MM.1S (cell line): Measurements from ENCODE around the gene BICD1.

ENCODE experiments used
- DNase-seq: peaks from one replicate; pipeline ENCODE4 v3.0.0-alpha.2; 2015
- H2AFZ ChIP-seq: fragments of 300-600 bp; sonication (generic); 2 replicates; pipeline ENCODE4 v1.6.0; 2016; ENCODE audit warnings: antibody characterized with exemption, low read length
- H3F3A ChIP-seq: fragments of 300-600 bp; sonication (generic); 2 replicates; pipeline ENCODE4 v1.6.1; 2016; ENCODE audit warnings: mild to moderate bottlenecking, antibody characterized with exemption, low read length, moderate library complexity, mixed read lengths; ENCODE audit not compliant: insufficient read depth
- H3K27ac ChIP-seq: fragments of 300-600 bp; sonication (generic); 2 replicates; pipeline ENCODE4 v1.5.1; 2016; ENCODE audit warnings: mild to moderate bottlenecking, low read length
- H3K27me3 ChIP-seq: fragments of 300-600 bp; sonication (generic); replicated peaks from 2 replicates; pipeline ENCODE4 v1.6.0; 2016; ENCODE audit warnings: low read length; ENCODE audit not compliant: insufficient read depth
- H3K36me3 ChIP-seq: fragments of 300-600 bp; sonication (generic); replicated peaks from 2 replicates; pipeline ENCODE4 v1.6.1; 2016; ENCODE audit warnings: mild to moderate bottlenecking, low read length, mixed read lengths; ENCODE audit not compliant: insufficient read depth
- H3K4me1 ChIP-seq: fragments of 300-600 bp; sonication (generic); 2 replicates; pipeline ENCODE4 v1.6.1; 2016; ENCODE audit warnings: low read length, mixed read lengths
- H3K4me2 ChIP-seq: fragments of 300-600 bp; sonication (generic); 2 replicates; pipeline ENCODE4 v1.6.0; 2016; ENCODE audit warnings: low read depth, low read length
- H3K4me3 ChIP-seq: fragments of 300-600 bp; sonication (generic); 2 replicates; pipeline ENCODE4 v1.5.1; 2016; ENCODE audit warnings: low read length, mixed read lengths
- H3K79me2 ChIP-seq: fragments of 300-600 bp; sonication (generic); 2 replicates; pipeline ENCODE4 v1.6.1; 2016; ENCODE audit warnings: mixed run types, low read length, mixed read lengths
- H3K9ac ChIP-seq: fragments of 300-600 bp; sonication (generic); 2 replicates; pipeline ENCODE4 v1.6.1; 2016; ENCODE audit warnings: low read length, mixed read lengths
- H3K9me2 ChIP-seq: fragments of 300-600 bp; sonication (generic); replicated peaks from 2 replicates; pipeline ENCODE4 v1.6.1; 2016; ENCODE audit warnings: mild to moderate bottlenecking, low read length, mixed read lengths; ENCODE audit not compliant: insufficient read depth
- H3K9me3 ChIP-seq: fragments of 300-600 bp; sonication (generic); replicated peaks from 2 replicates; pipeline ENCODE4 v1.6.1; 2016; ENCODE audit warnings: mild to moderate bottlenecking, low read length, mixed read lengths; ENCODE audit not compliant: insufficient read depth
- H4K20me1 ChIP-seq: fragments of 300-600 bp; sonication (generic); 2 replicates; pipeline ENCODE4 v1.6.1; 2016; ENCODE audit warnings: mild to moderate bottlenecking, low read length, moderate library complexity, mixed read lengths; ENCODE audit not compliant: insufficient read depth
- EZH2 ChIP-seq: fragments of 300-600 bp; sonication (generic); optimal IDR thresholded peaks from 2 replicates; pipeline ENCODE3; 2017; ENCODE audit warnings: low read depth, mild to moderate bottlenecking, antibody characterized with exemption, low read length, mixed read lengths
- EZH2phosphoT487 ChIP-seq: fragments of 300-600 bp; sonication (generic); IDR thresholded peaks from 2 replicates; pipeline ENCODE4 v1.6.1; 2018; ENCODE audit warnings: antibody characterized with exemption, low read length
- TF ChIP-seq, protein P1 (sequence below): fragments of 300-600 bp; sonication (generic); IDR thresholded peaks from 2 replicates; pipeline ENCODE4 v1.5.1; 2016; ENCODE audit warnings: antibody characterized with exemption, low read length, mixed read lengths

Gene BICD1

DNA sequence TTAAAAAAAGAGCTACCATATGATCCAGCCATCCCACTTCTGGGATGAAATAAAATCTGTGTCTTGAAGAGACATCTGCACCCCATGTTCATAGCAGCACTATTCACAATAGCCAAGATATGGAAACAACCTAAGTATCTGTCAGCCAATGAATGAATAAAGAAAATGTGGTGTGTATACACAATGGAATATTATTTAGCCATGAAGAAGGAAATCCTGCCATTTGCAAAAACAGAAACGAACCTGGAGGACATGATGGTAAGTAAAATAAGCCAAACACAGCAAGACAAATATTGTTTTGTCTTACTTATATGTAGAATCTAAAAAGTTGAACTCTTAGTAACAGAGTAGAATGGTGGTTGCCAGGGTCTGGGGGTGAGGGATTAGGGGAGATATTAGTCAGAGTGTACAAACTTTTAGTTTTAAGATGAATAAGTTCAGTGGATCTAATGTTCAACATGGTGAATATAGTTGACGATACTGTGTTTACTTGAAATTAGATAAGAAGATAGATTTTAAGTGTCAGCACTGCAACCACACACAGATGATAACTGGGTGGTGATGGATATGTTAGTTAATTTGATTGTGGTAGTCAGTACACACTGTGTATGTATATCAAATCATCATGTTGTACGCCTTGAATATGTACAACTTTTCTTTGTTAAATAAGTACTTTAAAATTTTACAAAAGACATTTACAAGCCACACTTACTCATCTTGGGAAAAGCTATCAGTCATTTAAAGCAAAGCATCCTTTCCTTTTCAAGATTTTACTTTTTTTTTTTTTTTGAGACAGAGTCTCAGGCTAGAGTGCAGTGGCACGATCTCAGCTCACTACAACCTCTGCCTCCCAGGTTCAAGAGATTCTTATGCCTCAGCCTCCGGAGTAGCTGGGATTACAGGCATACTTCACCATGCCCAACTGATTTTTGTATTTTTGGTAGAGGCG, 89.9 kb downstream of the BICD1 start:
- no peak for DNase-seq
- no peak overlapping the region for H3K4me3 ChIP-seq
- no peak overlapping the region for H2AFZ ChIP-seq
- no peaks in the 10 kb centered on the region for H3K9me2 ChIP-seq
- no peak overlapping the region for H3K9ac ChIP-seq
- H4K20me1 ChIP-seq = no peaks in the 10 kb centered on the region
- H3F3A ChIP-seq = no peaks in the 10 kb centered on the region
- no peaks in the 10 kb centered on the region for H3K4me1 ChIP-seq
- no peak overlapping the region for H3K4me2 ChIP-seq
- H3K27me3 ChIP-seq = no peaks in the 10 kb centered on the region
- TF ChIP-seq EZH2phosphoT487 (no peak), EZH2 (no peak)
- TF ChIP-seq, protein P1, sequence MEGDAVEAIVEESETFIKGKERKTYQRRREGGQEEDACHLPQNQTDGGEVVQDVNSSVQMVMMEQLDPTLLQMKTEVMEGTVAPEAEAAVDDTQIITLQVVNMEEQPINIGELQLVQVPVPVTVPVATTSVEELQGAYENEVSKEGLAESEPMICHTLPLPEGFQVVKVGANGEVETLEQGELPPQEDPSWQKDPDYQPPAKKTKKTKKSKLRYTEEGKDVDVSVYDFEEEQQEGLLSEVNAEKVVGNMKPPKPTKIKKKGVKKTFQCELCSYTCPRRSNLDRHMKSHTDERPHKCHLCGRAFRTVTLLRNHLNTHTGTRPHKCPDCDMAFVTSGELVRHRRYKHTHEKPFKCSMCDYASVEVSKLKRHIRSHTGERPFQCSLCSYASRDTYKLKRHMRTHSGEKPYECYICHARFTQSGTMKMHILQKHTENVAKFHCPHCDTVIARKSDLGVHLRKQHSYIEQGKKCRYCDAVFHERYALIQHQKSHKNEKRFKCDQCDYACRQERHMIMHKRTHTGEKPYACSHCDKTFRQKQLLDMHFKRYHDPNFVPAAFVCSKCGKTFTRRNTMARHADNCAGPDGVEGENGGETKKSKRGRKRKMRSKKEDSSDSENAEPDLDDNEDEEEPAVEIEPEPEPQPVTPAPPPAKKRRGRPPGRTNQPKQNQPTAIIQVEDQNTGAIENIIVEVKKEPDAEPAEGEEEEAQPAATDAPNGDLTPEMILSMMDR = no peak
- no peaks in the 10 kb centered on the region for H3K79me2 ChIP-seq
- H3K9me3 ChIP-seq = no peaks in the 10 kb centered on the region
- H3K27ac ChIP-seq = no peak overlapping the region
- H3K36me3 ChIP-seq = no peaks in the 10 kb centered on the region

DNA sequence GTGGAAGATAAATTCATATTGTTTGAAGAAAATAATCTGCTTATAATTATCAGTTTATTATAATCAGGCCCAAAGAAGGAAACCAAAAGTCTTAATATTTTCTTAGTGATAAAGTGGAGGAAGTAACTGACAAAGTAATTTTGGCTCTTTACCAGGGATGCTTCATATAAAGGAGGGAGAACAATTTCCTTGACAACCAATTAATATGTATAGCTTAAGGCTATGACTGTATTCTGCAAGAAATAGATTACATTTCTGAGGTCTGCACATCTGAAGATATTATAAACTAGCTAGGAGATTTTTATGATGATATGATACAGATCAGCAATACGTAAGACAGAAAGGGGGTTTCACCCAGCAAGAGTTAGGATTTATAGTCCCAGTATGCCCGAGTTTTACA, 90.8 kb downstream of the BICD1 start:
- H3K9me2 ChIP-seq = no peaks in the 10 kb centered on the region
- H3F3A ChIP-seq = no peaks in the 10 kb centered on the region
- H3K9ac ChIP-seq = no peak overlapping the region
- H3K9me3 ChIP-seq = no peaks in the 10 kb centered on the region
- no peaks in the 10 kb centered on the region for H3K36me3 ChIP-seq
- TF ChIP-seq, protein P1 = no peak
- TF ChIP-seq EZH2 = no peak
- TF ChIP-seq EZH2phosphoT487 = no peak
- H3K27ac ChIP-seq = no peak overlapping the region
- no peaks in the 10 kb centered on the region for H4K20me1 ChIP-seq
- no peak overlapping the region for H3K4me2 ChIP-seq
- no peak for DNase-seq
- no peaks in the 10 kb centered on the region for H3K4me1 ChIP-seq
- no peaks in the 10 kb centered on the region for H3K27me3 ChIP-seq
- no peak overlapping the region for H2AFZ ChIP-seq
- H3K79me2 ChIP-seq = no peaks in the 10 kb centered on the region
- H3K4me3 ChIP-seq = no peak overlapping the region

DNA sequence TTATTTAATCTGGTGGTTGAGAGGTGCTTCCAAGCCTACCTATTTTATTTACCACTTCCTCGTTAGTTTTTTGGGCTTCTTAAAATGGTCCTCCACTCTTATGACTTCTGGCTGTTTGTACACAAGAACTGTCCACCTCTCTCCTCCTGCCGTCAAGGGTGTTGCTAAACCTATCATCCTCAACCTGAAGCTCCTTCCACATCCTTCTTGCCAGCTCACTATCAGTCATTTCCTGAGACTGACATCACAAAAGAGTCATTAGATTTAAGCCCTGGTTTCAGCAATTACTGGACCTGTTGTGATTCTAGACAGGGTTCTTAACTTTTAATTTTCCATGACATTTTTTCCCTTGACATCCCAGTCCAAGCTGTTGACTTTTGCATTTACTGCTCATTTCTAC, 91.9 kb downstream of the BICD1 start:
- H3K36me3 ChIP-seq = no peaks in the 10 kb centered on the region
- H3K27me3 ChIP-seq = no peaks in the 10 kb centered on the region
- H2AFZ ChIP-seq = no peak overlapping the region
- no peaks in the 10 kb centered on the region for H3F3A ChIP-seq
- H3K9me3 ChIP-seq = no peaks in the 10 kb centered on the region
- H3K4me2 ChIP-seq = no peak overlapping the region
- H3K4me3 ChIP-seq = no peak overlapping the region
- no peak for TF ChIP-seq EZH2phosphoT487
- H3K79me2 ChIP-seq = no peaks in the 10 kb centered on the region
- no peak overlapping the region for H3K27ac ChIP-seq
- DNase-seq = no peak
- no peaks in the 10 kb centered on the region for H4K20me1 ChIP-seq
- H3K9me2 ChIP-seq = no peaks in the 10 kb centered on the region
- no peak overlapping the region for H3K9ac ChIP-seq
- no peaks in the 10 kb centered on the region for H3K4me1 ChIP-seq

DNA sequence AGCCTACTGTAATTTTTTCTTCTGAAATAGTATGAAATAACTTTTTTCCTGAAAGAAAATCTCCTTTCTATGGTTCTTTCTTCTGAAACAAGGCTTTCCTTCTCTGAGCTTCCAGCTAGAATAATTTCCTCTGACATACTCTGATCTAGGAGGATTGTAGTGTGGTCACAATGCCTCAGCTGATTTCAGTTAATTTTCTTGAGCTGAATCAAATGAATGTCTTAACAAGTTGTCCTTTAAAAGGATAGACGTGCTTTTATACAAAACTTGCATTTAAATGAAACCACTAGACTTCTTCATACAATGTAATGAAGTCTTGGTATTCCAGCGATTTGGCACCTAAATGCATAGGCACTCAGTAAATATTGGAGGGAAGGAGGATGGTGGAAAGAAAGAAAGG, 94.4 kb downstream of the BICD1 start:
- DNase-seq = no peak
- Histone ChIP-seq H3F3A (no peaks in the 10 kb centered on the region), H3K4me2 (no peak overlapping the region), H3K27me3 (no peaks in the 10 kb centered on the region), H3K9me2 (no peaks in the 10 kb centered on the region), H3K4me1 (no peaks in the 10 kb centered on the region), H3K79me2 (no peaks in the 10 kb centered on the region), H3K4me3 (no peak overlapping the region), H3K27ac (no peak overlapping the region), H3K9me3 (no peaks in the 10 kb centered on the region), H2AFZ (no peak overlapping the region), H3K9ac (no peak overlapping the region), H3K36me3 (no peaks in the 10 kb centered on the region), H4K20me1 (no peaks in the 10 kb centered on the region)
- TF ChIP-seq, protein P1 = no peak
- no peak for TF ChIP-seq EZH2
- no peak for TF ChIP-seq EZH2phosphoT487
